Common myeloid progenitor, CD34-positive (primary cell): Measurements from ENCODE around the gene SKIC8.

Experiments
- CTCF ChIA-PET: fragments of 350-600 bp; sonication (Branson Sonifier 250); formaldehyde crosslinking; loops from one replicate; lab custom pipeline; 2021; ENCODE audit warnings: antibody characterized with exemption; lab: Charles Lee
- POLR2A ChIA-PET: fragments of 350-600 bp; sonication (Branson Sonifier 250); formaldehyde crosslinking; loops from one replicate; lab custom pipeline; 2021; ENCODE audit warnings: antibody characterized with exemption; lab: Charles Lee
- DNase-seq, 3 donors: peaks; one replicate each; pipeline versions ENCODE4 v3.0.0 to v3.0.0-alpha.2; 2013
- H3K27ac ChIP-seq, 2 experiments: 1 replicate in 1 of 2; 2 replicates in 1 of 2; pipeline ENCODE4 v1.7.0; 2013; ENCODE audit warnings: inconsistent platforms in 2 of 2, low read length in 2 of 2, mild to moderate bottlenecking in 2 of 2, low read depth in 1 of 2, moderate library complexity in 1 of 2; ENCODE audit not compliant: severe bottlenecking in 2 of 2, insufficient read depth in 1 of 2, poor library complexity in 1 of 2
- H3K27me3 ChIP-seq, 5 experiments: replicated peaks in 2 of 5; 1 replicate in 3 of 5; 2 replicates in 2 of 5; pipeline versions ENCODE4 v1.6.1 to v1.7.0; 2013; ENCODE audit warnings: low read length in 4 of 5, mild to moderate bottlenecking in 2 of 5, moderate library complexity in 2 of 5, inconsistent platforms in 1 of 5; ENCODE audit not compliant: insufficient read depth in 5 of 5, control insufficient read depth in 4 of 5
- H3K36me3 ChIP-seq, 4 experiments: 1 replicate in 2 of 4; 2 replicates in 2 of 4; pipeline versions ENCODE4 v1.6.1 to v1.7.0; 2013; ENCODE audit warnings: low read length in 3 of 4, control low read depth in 1 of 4, mild to moderate bottlenecking in 1 of 4; ENCODE audit not compliant: control insufficient read depth in 4 of 4, insufficient read depth in 4 of 4
- H3K4me1 ChIP-seq, 4 experiments: 1 replicate in 3 of 4; 2 replicates in 1 of 4; pipeline versions ENCODE4 v1.6.1 to v1.7.1; 2013; ENCODE audit warnings: low read length in 3 of 4, mild to moderate bottlenecking in 3 of 4, control low read depth in 1 of 4, inconsistent platforms in 1 of 4, moderate library complexity in 1 of 4; ENCODE audit not compliant: control insufficient read depth in 4 of 4, insufficient read depth in 4 of 4; ENCODE audit errors: control extremely low read depth in 1 of 4
- H3K4me3 ChIP-seq, 7 experiments: 1 replicate in 4 of 7; 2 replicates in 3 of 7; pipeline versions ENCODE4 v1.5.1 to v1.7.0; 2013; ENCODE audit warnings: mild to moderate bottlenecking in 7 of 7, low read length in 6 of 7, moderate library complexity in 6 of 7, inconsistent platforms in 2 of 7, low read depth in 2 of 7, control low read depth in 1 of 7; ENCODE audit not compliant: insufficient read depth in 4 of 7, control insufficient read depth in 1 of 7; ENCODE audit errors: extremely low read depth in 1 of 7
- H3K9me3 ChIP-seq, 5 experiments: 1 replicate in 4 of 5; 2 replicates in 1 of 5; pipeline versions ENCODE4 v1.6.1 to v1.7.1; 2013; ENCODE audit warnings: low read length in 4 of 5, mild to moderate bottlenecking in 2 of 5, inconsistent platforms in 1 of 5, low read depth in 1 of 5, moderate library complexity in 1 of 5; ENCODE audit not compliant: control insufficient read depth in 4 of 5, insufficient read depth in 2 of 5; ENCODE audit errors: control extremely low read depth in 1 of 5
- WGBS: methylation state at CpG from one replicate; pipeline ENCODE4 v1.1.5; 2013; ENCODE audit not compliant: insufficient coverage; 5-methylcytosine and 5-hydroxymethylcytosine counted together

The SKIC8 gene

GRCh38 chr15:78316283-78317083 lies 17.1 kb upstream of the SKIC8 start:
- 97% methylated on average over 16 of the region's 17 CpGs for WGBS
- ChIA-PET POLR2A (interaction anchor here (0.5 to 0.6 kb wide), 2 partner anchors 94 to 112 kb away, joined by 3 to 4 read pairs; no protein-coding TSS in a partner anchor), CTCF (interaction anchor here (0.8 to 2.3 kb wide), 6 partner anchors 8 to 177 kb away, joined by 3 to 16 read pairs (median 3); partner anchors contain the start of gene SKIC8)
- no peak for DNase-seq
- Histone ChIP-seq H3K9me3 (no peaks in the 10 kb centered on the region), H3K4me3 (no peak overlapping the region), H3K36me3 (no peaks in the 10 kb centered on the region), H3K27ac (no peak overlapping the region), H3K4me1 (no peaks in the 10 kb centered on the region), H3K27me3 (peaks cover 0 to 2% (median 0%) of the 10 kb centered on the region in 5 experiments)

DNA sequence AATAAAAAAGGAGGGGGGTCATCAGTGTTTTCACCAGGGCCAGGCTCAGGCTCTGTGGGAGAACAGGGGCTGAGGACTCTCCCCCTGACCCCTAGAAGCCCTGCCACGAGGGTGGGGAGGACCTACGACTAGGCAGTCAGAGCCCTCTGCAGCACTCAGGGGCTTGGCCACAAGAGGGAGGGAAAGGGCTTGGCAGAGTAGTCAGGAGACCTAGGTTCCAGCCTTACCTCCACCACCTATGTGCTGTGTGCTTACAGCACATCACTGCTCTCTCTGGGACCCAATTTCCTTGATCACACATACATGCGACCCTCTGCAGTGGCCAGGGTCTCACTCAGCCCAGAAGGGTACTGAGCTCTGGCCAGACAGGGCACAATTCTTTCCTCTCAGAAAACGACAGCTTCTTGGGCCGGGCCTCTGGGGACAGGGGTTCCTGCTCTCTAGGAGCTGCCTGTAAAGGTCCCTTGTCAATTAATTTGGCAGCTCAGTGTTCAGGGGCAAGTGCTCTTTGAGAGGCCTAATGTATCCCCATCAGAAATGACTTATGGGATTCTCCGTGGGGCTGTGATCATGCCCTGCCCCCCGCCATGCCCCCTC lies 16.4 kb upstream of the SKIC8 start:
- POLR2A ChIA-PET = interaction anchor here (0.5 kb wide), 1 partner anchor 113 kb away, joined by 4 read pairs; no protein-coding TSS in a partner anchor
- Histone ChIP-seq H3K27me3 (peaks cover 0 to 2% (median 0%) of the 10 kb centered on the region in 5 experiments), H3K9me3 (no peaks in the 10 kb centered on the region), H3K36me3 (no peaks in the 10 kb centered on the region), H3K27ac (no peak overlapping the region), H3K4me1 (no peaks in the 10 kb centered on the region), H3K4me3 (no peak overlapping the region)
- CTCF ChIA-PET = interaction anchor here (0.8 to 2.0 kb wide), 4 partner anchors 9 to 178 kb away, joined by 3 to 9 read pairs (median 3); partner anchors contain the start of gene SKIC8
- peak; percentile 24 to 41 (median 34) for DNase-seq
- 90% methylated on average over 4 of the region's 7 CpGs for WGBS

DNA sequence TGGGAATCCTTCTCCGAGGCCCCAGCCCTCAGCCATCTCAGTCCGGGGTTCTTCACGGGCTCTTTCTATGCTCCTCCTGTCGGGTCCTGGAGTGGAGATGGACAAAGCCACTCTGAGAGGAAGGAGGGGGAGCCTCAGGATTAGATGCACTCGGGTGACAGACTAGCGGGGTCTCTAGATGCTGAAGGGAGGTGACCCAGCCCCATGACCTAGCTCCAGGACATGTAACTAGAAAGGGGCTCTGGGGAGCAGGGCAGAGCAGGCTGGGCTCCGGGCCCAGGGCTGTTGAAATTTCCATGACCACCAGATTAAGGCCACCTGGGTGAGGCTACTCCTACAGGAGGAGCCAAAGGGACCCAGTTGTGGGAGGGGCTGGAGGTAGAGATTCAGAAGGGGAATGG lies 14.8 kb upstream of the SKIC8 start:
- no peak for DNase-seq
- Histone ChIP-seq H3K4me3 (no peak overlapping the region), H3K27me3 (peaks cover 0 to 2% (median 0%) of the 10 kb centered on the region in 5 experiments), H3K27ac (no peak overlapping the region), H3K9me3 (no peaks in the 10 kb centered on the region), H3K4me1 (no peaks in the 10 kb centered on the region), H3K36me3 (no peaks in the 10 kb centered on the region)
- CTCF ChIA-PET = interaction anchor here (1.6 kb wide), 1 partner anchor 108 kb away, joined by 5 read pairs; no protein-coding TSS in a partner anchor
- 94% methylated on average over 5 of the region's 7 CpGs for WGBS
- POLR2A ChIA-PET = no interaction called here

- DNase-seq = no peak
- H3K4me1 ChIP-seq = peaks cover 0 to 4% (median 2%) of the 10 kb centered on the region in 4 experiments
- POLR2A ChIA-PET = no interaction called here
- peaks cover 0 to 2% (median 0%) of the 10 kb centered on the region in 5 experiments for H3K27me3 ChIP-seq
- H3K4me3 ChIP-seq = no peak overlapping the region
- CTCF ChIA-PET = no interaction called here
- no peaks in the 10 kb centered on the region for H3K36me3 ChIP-seq
- no peaks in the 10 kb centered on the region for H3K9me3 ChIP-seq
- H3K27ac ChIP-seq = no peak overlapping the region
- 86% methylated on average over 8 of the region's 8 CpGs for WGBS
These were observed 14.0 kb upstream of the SKIC8 start for GRCh38 chr15:78313383-78313782.

GRCh38 chr15:78312957-78313356 lies 13.5 kb upstream of the SKIC8 start:
- CTCF ChIA-PET = interaction anchor here (0.5 to 1.4 kb wide), 3 partner anchors 148 to 603 kb away, joined by 3 to 4 read pairs (median 3); no protein-coding TSS in a partner anchor

GRCh38 chr15:78312536-78312935 lies 13.1 kb upstream of the SKIC8 start:
- ChIA-PET CTCF (interaction anchor here (0.5 to 1.7 kb wide), 9 partner anchors 9 to 602 kb away, joined by 3 to 8 read pairs (median 3); no protein-coding TSS in a partner anchor), POLR2A (no interaction called here)
- Histone ChIP-seq H3K4me3 (no peak overlapping the region), H3K27me3 (peaks cover 0 to 2% (median 0%) of the 10 kb centered on the region in 5 experiments), H3K9me3 (no peaks in the 10 kb centered on the region), H3K27ac (no peak overlapping the region), H3K4me1 (peaks cover 0 to 9% (median 7%) of the 10 kb centered on the region in 4 experiments), H3K36me3 (no peaks in the 10 kb centered on the region)
- WGBS = 100% methylated on average over 3 of the region's 4 CpGs
- no peak for DNase-seq

More at GRCh38 chr15:78312957-78313356, 13.5 kb upstream of the SKIC8 start:
- peaks cover 0 to 8% (median 6%) of the 10 kb centered on the region in 4 experiments for H3K4me1 ChIP-seq
- no peak overlapping the region for H3K27ac ChIP-seq
- H3K4me3 ChIP-seq = no peak overlapping the region
- H3K27me3 ChIP-seq = peaks cover 0 to 2% (median 0%) of the 10 kb centered on the region in 5 experiments
- WGBS = 92% methylated on average over 4 of the region's 5 CpGs
- POLR2A ChIA-PET = no interaction called here
- no peak for DNase-seq
- no peaks in the 10 kb centered on the region for H3K36me3 ChIP-seq
- no peaks in the 10 kb centered on the region for H3K9me3 ChIP-seq
